Cardiac muscle cell (in vitro differentiated cells and primary cell): Measurements from ENCODE around the gene PLAAT5. TPM values are rescaled to one million over a fixed set of nuclear protein-coding genes. Genes with fewer than 3 reads are reported as not detected.

Experiments
- DNase-seq, 2 donors: peaks; one replicate each; pipeline versions ENCODE4 v3.0.0 to v3.0.0-alpha.2; 2010 to 2017; ENCODE audit warnings: low read depth in 1 of 2, low spot score in 1 of 2
- H3K27ac ChIP-seq: fragments of 200-600 bp; sonication (generic); 2 replicates; pipeline ENCODE4 v1.5.1; 2016
- H3K27me3 ChIP-seq: fragments of 200-600 bp; sonication (generic); 2 replicates; pipeline ENCODE4 v1.6.0; 2016; ENCODE audit warnings: control low read depth
- H3K36me3 ChIP-seq: fragments of 200-600 bp; sonication (generic); 2 replicates; pipeline ENCODE4 v1.5.1; 2016; ENCODE audit warnings: control low read depth
- H3K4me1 ChIP-seq: fragments of 200-600 bp; sonication (generic); 2 replicates; pipeline ENCODE4 v1.8.1; 2017; ENCODE audit warnings: low read depth, mild to moderate bottlenecking, mixed run types
- H3K4me3 ChIP-seq: fragments of 200-600 bp; sonication (generic); 2 replicates; pipeline ENCODE4 v1.5.1; 2016; ENCODE audit warnings: mild to moderate bottlenecking
- H3K9me3 ChIP-seq: fragments of 200-600 bp; sonication (generic); 2 replicates; pipeline ENCODE4 v1.5.1; 2017; ENCODE audit warnings: low read depth, mild to moderate bottlenecking, control low read depth
- polyA plus RNA-seq: library from polyadenylated mRNA; unstranded; fragments of >200 nt; fragmentation: Nextera tagmentation; extraction: Ambion mirVana; gene quantifications from 2 replicates; pipeline ENCODE4 v1.2.1, GENCODE V29; 2016
- total RNA-seq: library from RNA; depleted of rRNA; stranded (reverse); fragments of >200 nt; gene quantifications from 2 replicates; pipeline ENCODE4 v1.2.3, GENCODE V29; 2016
- TF ChIP-seq, protein P1 (sequence below): IDR thresholded peaks from 2 replicates; pipeline ENCODE4 v1.5.1; 2012; ENCODE audit warnings: low read depth, mild to moderate bottlenecking, low read length

The PLAAT5 gene
- total and polyA plus RNA-seq, 2 experiments from 2014 or later = 0.06 TPM; not detected in 1

DNA sequence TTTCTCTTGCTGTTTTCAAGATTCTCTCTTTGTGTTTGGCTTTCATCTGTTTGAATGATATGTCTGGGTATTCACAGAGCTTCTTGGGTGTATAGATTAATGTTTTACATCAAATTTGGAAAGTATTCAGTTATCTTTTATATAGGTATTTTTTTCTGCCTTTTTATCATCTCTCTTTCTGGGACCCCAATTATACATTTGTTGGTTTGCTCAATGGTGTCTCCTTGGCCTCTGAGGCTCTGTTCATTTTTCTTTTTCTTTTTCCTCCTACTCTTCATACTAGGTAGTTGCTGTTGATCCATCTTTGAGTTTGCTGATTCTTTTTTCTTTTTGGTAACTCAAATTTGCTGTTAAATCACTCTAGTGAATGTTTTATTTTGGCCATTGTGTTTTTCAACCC is 14.3 kb downstream of the PLAAT5 start:
- no peak for DNase-seq
- no peaks in the 10 kb centered on the region for H3K36me3 ChIP-seq
- no peaks in the 10 kb centered on the region for H3K9me3 ChIP-seq
- H3K27me3 ChIP-seq = no peaks in the 10 kb centered on the region
- H3K4me3 ChIP-seq = no peak overlapping the region
- H3K4me1 ChIP-seq = no peaks in the 10 kb centered on the region
- H3K27ac ChIP-seq = no peak overlapping the region
- TF ChIP-seq, protein P1, sequence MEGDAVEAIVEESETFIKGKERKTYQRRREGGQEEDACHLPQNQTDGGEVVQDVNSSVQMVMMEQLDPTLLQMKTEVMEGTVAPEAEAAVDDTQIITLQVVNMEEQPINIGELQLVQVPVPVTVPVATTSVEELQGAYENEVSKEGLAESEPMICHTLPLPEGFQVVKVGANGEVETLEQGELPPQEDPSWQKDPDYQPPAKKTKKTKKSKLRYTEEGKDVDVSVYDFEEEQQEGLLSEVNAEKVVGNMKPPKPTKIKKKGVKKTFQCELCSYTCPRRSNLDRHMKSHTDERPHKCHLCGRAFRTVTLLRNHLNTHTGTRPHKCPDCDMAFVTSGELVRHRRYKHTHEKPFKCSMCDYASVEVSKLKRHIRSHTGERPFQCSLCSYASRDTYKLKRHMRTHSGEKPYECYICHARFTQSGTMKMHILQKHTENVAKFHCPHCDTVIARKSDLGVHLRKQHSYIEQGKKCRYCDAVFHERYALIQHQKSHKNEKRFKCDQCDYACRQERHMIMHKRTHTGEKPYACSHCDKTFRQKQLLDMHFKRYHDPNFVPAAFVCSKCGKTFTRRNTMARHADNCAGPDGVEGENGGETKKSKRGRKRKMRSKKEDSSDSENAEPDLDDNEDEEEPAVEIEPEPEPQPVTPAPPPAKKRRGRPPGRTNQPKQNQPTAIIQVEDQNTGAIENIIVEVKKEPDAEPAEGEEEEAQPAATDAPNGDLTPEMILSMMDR = no peak

DNA sequence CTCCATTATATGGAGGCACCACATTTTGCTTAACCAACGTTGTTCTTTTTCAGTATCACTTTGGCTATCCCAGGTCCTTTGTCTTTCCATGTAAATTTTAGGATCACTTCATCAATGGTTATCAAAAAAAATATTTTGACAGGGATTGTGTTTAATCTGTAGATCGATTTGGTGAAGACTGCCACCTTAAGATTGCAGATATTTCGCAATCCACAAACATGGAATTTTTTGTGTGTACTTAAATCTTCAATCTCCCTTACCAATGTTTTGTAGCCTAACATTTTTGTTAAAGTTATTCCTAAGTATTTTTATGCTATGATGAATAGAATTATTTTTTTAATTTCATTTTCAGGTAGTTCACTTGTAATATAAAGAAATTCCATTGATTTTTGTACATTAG is 18.6 kb downstream of the PLAAT5 start:
- TF ChIP-seq, protein P1 = no peak
- Histone ChIP-seq H3K27ac (no peak overlapping the region), H3K4me3 (no peak overlapping the region), H3K27me3 (no peaks in the 10 kb centered on the region), H3K36me3 (no peaks in the 10 kb centered on the region), H3K9me3 (no peaks in the 10 kb centered on the region), H3K4me1 (no peaks in the 10 kb centered on the region)
- DNase-seq = no peak

DNA sequence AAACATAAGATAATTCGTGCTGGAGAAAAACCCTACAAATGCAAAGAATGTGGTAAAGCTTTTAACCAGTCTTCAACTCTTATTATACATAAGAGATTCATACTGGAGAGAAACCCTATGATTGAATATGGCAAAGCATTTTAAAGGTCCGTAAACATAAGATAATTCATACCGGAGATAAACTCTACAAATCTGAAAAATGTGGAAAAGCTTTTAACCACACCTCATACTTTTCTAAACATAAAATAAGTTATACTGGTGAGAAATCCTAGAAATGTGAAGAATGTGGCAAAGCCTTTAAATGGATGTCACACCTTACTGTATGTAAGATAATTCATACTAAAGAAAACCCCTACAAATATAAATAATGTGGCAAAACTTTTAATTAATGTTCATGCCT is 20.7 kb downstream of the PLAAT5 start:
- no peaks in the 10 kb centered on the region for H3K9me3 ChIP-seq
- DNase-seq = no peak
- no peak overlapping the region for H3K27ac ChIP-seq
- H3K27me3 ChIP-seq = no peaks in the 10 kb centered on the region
- TF ChIP-seq, protein P1 = no peak
- H3K4me3 ChIP-seq = no peak overlapping the region
- no peaks in the 10 kb centered on the region for H3K36me3 ChIP-seq
- no peaks in the 10 kb centered on the region for H3K4me1 ChIP-seq

DNA sequence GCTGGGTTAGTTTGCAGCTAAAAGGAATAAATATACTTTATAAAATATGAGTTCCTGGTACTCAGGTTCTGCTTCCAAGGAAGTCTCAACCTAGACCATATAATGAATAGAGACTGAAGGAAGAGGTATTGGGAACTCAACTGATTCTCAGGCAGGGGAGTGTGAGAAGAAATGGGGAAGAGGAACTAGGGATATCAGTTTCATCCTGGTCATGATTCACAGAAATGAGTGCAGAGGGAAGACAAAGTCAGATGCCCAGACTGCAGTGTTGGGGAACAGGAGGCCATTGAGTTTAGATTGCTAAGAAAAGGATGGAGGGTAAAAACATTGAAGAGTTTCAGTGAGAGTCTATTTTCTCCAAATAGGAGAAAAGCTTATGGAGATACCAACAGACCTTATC is 28.8 kb downstream of the PLAAT5 start:
- no peaks in the 10 kb centered on the region for H3K36me3 ChIP-seq
- no peak for DNase-seq
- no peak overlapping the region for H3K4me3 ChIP-seq
- TF ChIP-seq, protein P1 = no peak
- H3K4me1 ChIP-seq = no peaks in the 10 kb centered on the region
- no peaks in the 10 kb centered on the region for H3K27me3 ChIP-seq
- no peaks in the 10 kb centered on the region for H3K9me3 ChIP-seq
- H3K27ac ChIP-seq = no peak overlapping the region

DNA sequence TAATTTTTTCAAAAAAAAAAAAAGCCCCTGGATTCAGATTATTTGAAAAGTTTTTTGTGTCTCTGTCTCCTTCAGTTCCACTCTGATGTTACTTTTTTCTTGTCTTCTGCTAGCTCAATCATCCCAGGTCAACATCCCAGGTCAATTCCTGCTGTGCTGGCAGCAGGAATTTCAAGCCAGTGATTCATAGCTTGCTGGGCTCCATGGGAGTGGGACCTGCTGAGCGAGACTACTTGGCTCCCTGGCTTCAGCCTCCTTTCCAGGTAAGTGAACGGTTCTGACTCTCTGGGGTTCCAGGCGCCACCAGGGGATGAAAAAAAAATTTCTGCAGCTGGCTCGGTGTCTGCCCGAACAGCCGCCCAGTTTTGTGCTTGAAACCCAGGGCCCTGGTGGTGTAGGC is 31.4 kb downstream of the PLAAT5 start:
- H3K27ac ChIP-seq = no peak overlapping the region
- no peak overlapping the region for H3K4me3 ChIP-seq
- no peaks in the 10 kb centered on the region for H3K36me3 ChIP-seq
- H3K4me1 ChIP-seq = no peaks in the 10 kb centered on the region
- no peak for DNase-seq
- TF ChIP-seq, protein P1 = no peak
- no peaks in the 10 kb centered on the region for H3K27me3 ChIP-seq
- no peaks in the 10 kb centered on the region for H3K9me3 ChIP-seq

DNA sequence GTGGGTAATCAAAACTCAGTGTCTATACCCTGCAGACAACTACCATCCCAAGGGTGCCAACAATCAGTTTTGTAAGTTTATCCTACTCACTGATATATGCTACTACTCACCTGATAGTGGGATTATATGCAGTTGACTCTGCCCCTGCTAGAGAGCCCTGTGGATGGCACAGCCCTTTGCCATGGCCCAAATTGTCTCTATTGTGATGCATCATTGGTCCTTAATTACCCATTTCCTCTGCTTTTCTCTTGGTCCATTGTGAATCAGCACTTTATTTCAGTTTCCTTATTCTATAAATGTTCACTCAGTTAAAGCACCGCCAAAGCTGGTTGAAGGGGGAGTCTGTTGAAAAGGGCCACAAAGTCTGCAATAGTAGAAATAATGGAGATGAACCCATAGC is 42.3 kb downstream of the PLAAT5 start:
- Histone ChIP-seq H3K27me3 (no peaks in the 10 kb centered on the region), H3K9me3 (no peaks in the 10 kb centered on the region), H3K4me3 (no peak overlapping the region), H3K4me1 (no peaks in the 10 kb centered on the region), H3K36me3 (no peaks in the 10 kb centered on the region), H3K27ac (no peak overlapping the region)
- TF ChIP-seq, protein P1 = no peak
- DNase-seq = no peak
